DMS114 treated with DMSO at 0.1 percent for 48 hours (cell line): ENCODE results near the gene DEFB115.
"Not testable (repeated sequence)": the region's sequence is repeated elsewhere in the genome, so short reads cannot be mapped to it uniquely, and the experiment has no call there.

Source experiments
- DNase-seq: peaks from one replicate; lab custom pipeline; 2025; ENCODE audit not compliant: unreplicated experiment; lab: John Stamatoyannopoulos, UW

The DEFB115 gene

GRCh38 chr20:31257364-31257763, at the start of gene DEFB115:
Gene DEFB115 (plus strand): TSS chr20:31257664. CDS start chr20:31257664, 0 bp downstream.
- DNase-seq, result no peak

GRCh38 chr20:31236953-31237352, 20.5 kb upstream of the DEFB115 start:
- DNase-seq, result no peak

- DNase-seq, result no peak
Measured at GRCh38 chr20:31237763-31238162, 19.7 kb upstream of the DEFB115 start.

- DNase-seq, result no peak
Measured at GRCh38 chr20:31239139-31239538, 18.3 kb upstream of the DEFB115 start.

- no peak for DNase-seq
Measured at GRCh38 chr20:31256959-31257358, 505 bp upstream of the DEFB115 start.

- no peak for DNase-seq
Measured at GRCh38 chr20:31260326-31260932, 3.0 kb downstream of the DEFB115 start.

GRCh38 chr20:31274441-31274840, 17.0 kb downstream of the DEFB115 start:
- DNase-seq, result no peak

GRCh38 chr20:31278178-31278577, 20.7 kb downstream of the DEFB115 start:
- DNase-seq, result no peak

- not testable (repeated sequence) for DNase-seq
Measured at GRCh38 chr20:31284964-31285363, 27.5 kb downstream of the DEFB115 start.

- DNase-seq, result no peak
Measured at GRCh38 chr20:31308535-31309162, 51.2 kb downstream of the DEFB115 start, which contains the start of gene DEFB116. Gene DEFB116 (minus strand): TSS chr20:31308585. CDS start chr20:31308585, 0 bp downstream.
